GM23338 (cell line): ENCODE measurements around the gene EIF4G3. TPM values are rescaled to one million over a fixed set of nuclear protein-coding genes. Genes with fewer than 3 reads are reported as not detected.

Experiments
- ATAC-seq: fragments of 200-7000 bp; cut with Tn5 transposase; 3 replicates; pipeline ENCODE4 v1.9.1; 2020
- DNase-seq: peaks from one replicate; pipeline ENCODE4 v3.0.0-alpha.2; 2015; ENCODE audit warnings: low spot score
- H2AFZ ChIP-seq: fragments of 200-600 bp; sonication (generic); 2 replicates; pipeline ENCODE4 v1.8.0; 2016; ENCODE audit warnings: antibody characterized with exemption, mild to moderate bottlenecking, moderate library complexity
- H3F3A ChIP-seq: fragments of 200-600 bp; sonication (generic); replicated peaks from 2 replicates; pipeline ENCODE4 v1.8.0; 2017; ENCODE audit warnings: antibody characterized with exemption, mixed run types, low read depth
- H3K27ac ChIP-seq: fragments of 200-600 bp; sonication (generic); 2 replicates; pipeline ENCODE4 v1.6.1; 2016; ENCODE audit warnings: low read depth
- H3K27me3 ChIP-seq: fragments of 200-600 bp; sonication (generic); 2 replicates; pipeline ENCODE4 v1.8.0; 2016; ENCODE audit warnings: mild to moderate bottlenecking, mixed run types, moderate library complexity; ENCODE audit not compliant: insufficient read depth
- H3K36me3 ChIP-seq: fragments of 200-600 bp; sonication (generic); 2 replicates; pipeline ENCODE4 v1.8.0; 2016; ENCODE audit warnings: mild to moderate bottlenecking; ENCODE audit not compliant: insufficient read depth
- H3K4me1 ChIP-seq: fragments of 200-600 bp; sonication (generic); 2 replicates; pipeline ENCODE4 v1.8.0; 2016; ENCODE audit warnings: mild to moderate bottlenecking, moderate library complexity; ENCODE audit not compliant: insufficient read depth
- H3K4me2 ChIP-seq: fragments of 200-600 bp; sonication (generic); 2 replicates; pipeline ENCODE4 v1.7.1; 2017; ENCODE audit warnings: mixed run types
- H3K4me3 ChIP-seq: fragments of 200-600 bp; sonication (generic); 2 replicates; pipeline ENCODE4 v1.6.1; 2016; ENCODE audit warnings: mixed run types
- H3K79me2 ChIP-seq: fragments of 200-600 bp; sonication (generic); replicated peaks from 2 replicates; pipeline ENCODE4 v1.8.0; 2017; ENCODE audit warnings: mild to moderate bottlenecking; ENCODE audit not compliant: insufficient read depth
- H3K9me2 ChIP-seq: fragments of 200-600 bp; sonication (generic); 2 replicates; pipeline ENCODE4 v1.8.0; 2017; ENCODE audit not compliant: insufficient read depth
- H4K20me1 ChIP-seq: fragments of 200-600 bp; sonication (generic); replicated peaks from 2 replicates; pipeline ENCODE4 v1.8.0; 2017; ENCODE audit warnings: mild to moderate bottlenecking; ENCODE audit not compliant: insufficient read depth
- H3K27ac Mint-ChIP-seq: 2 replicates; pipeline ENCODE4 v1.8.0; 2020; ENCODE audit warnings: inconsistent platforms, mild to moderate bottlenecking, moderate library complexity, mixed read lengths
- H3K27me3 Mint-ChIP-seq: 3 replicates; pipeline ENCODE4 v1.8.0; 2022; ENCODE audit warnings: low read depth, mild to moderate bottlenecking, moderate library complexity, mixed read lengths, inconsistent platforms; ENCODE audit not compliant: insufficient read depth, poor library complexity
- H3K36me3 Mint-ChIP-seq: 3 replicates; pipeline ENCODE4 v1.8.0; 2021; ENCODE audit warnings: low read depth, mild to moderate bottlenecking, inconsistent platforms, moderate library complexity, mixed read lengths
- H3K4me1 Mint-ChIP-seq: 3 replicates; pipeline ENCODE4 v1.8.0; 2020; ENCODE audit warnings: mild to moderate bottlenecking, inconsistent platforms, mixed read lengths
- H3K4me3 Mint-ChIP-seq: 3 replicates; pipeline ENCODE4 v1.8.0; 2021; ENCODE audit warnings: moderate library complexity, mild to moderate bottlenecking, inconsistent platforms, mixed read lengths
- H3K9me3 Mint-ChIP-seq: 3 replicates; pipeline ENCODE4 v1.8.0; 2020; ENCODE audit warnings: moderate library complexity, mild to moderate bottlenecking, inconsistent platforms, mixed read lengths
- CREB1 ChIP-seq: fragments of 250-450 bp; sonication (Bioruptor Pico); IDR thresholded peaks from 2 replicates; pipeline ENCODE4 v1.5.0; 2020; ENCODE audit warnings: low read depth, mild to moderate bottlenecking, moderate library complexity
- EZH2 ChIP-seq: fragments of 200-600 bp; sonication (generic); IDR thresholded peaks from one replicate; pipeline ENCODE4 v1.8.0; 2017; ENCODE audit warnings: antibody characterized with exemption, mild to moderate bottlenecking, low read depth; ENCODE audit not compliant: unreplicated experiment
- EZH2phosphoT487 ChIP-seq: fragments of 200-600 bp; sonication (generic); IDR thresholded peaks from one replicate; pipeline ENCODE4 v1.8.1; 2018; ENCODE audit warnings: antibody characterized with exemption; ENCODE audit not compliant: unreplicated experiment
- JUNB ChIP-seq: IDR thresholded peaks from one replicate; pipeline ENCODE4 v1.6.1; 2016; ENCODE audit warnings: antibody characterized with exemption; ENCODE audit not compliant: unreplicated experiment
- NANOG ChIP-seq: IDR thresholded peaks from 2 replicates; pipeline ENCODE4 v1.6.1; 2016; ENCODE audit warnings: antibody characterized with exemption, borderline replicate concordance
- POLR2AphosphoS5 ChIP-seq: IDR thresholded peaks from 2 replicates; pipeline ENCODE4 v1.6.1; 2016; ENCODE audit warnings: antibody characterized with exemption, low read depth
- REST ChIP-seq: IDR thresholded peaks from one replicate; pipeline ENCODE4 v1.6.1; 2018; ENCODE audit warnings: antibody characterized with exemption; ENCODE audit not compliant: unreplicated experiment
- STAT1 ChIP-seq: IDR thresholded peaks from one replicate; pipeline ENCODE4 v1.6.1; 2016; ENCODE audit warnings: antibody characterized with exemption; ENCODE audit not compliant: unreplicated experiment
- ZNF114 ChIP-seq: fragments of 250-450 bp; sonication (Bioruptor Pico); IDR thresholded peaks from 2 replicates; pipeline ENCODE4 v1.5.0; 2020; ENCODE audit warnings: mild to moderate bottlenecking, moderate library complexity
- ZNF331 ChIP-seq: fragments of 250-450 bp; sonication (Bioruptor Pico); IDR thresholded peaks from 2 replicates; pipeline ENCODE4 v1.5.0; 2020; ENCODE audit warnings: low read depth, mild to moderate bottlenecking, moderate library complexity
- polyA plus RNA-seq: library from polyadenylated mRNA; unstranded; fragments of >200 nt; fragmentation: Nextera tagmentation; extraction: Ambion mirVana; gene quantifications from 2 replicates; pipeline ENCODE4 v1.2.1, GENCODE V29; 2016
- total RNA-seq: library from RNA; depleted of rRNA; stranded (reverse); fragments of >200 nt; shearing (Covaris generic); gene quantifications from 2 replicates; pipeline ENCODE4 v1.2.3, GENCODE V29; 2014
- TF ChIP-seq, protein P1 (sequence below): fragments of 250-450 bp; sonication (Bioruptor Pico); IDR thresholded peaks from 2 replicates; pipeline ENCODE4 v1.5.0; 2020; ENCODE audit warnings: mild to moderate bottlenecking, moderate library complexity
- TF ChIP-seq, protein P2 (sequence below), 2 experiments: fragments of 200-600 bp in 1 of 2; sonication (generic) in 1 of 2; conservative IDR thresholded peaks; 2 replicates each; pipeline versions ENCODE4 v1.5.1 to v1.6.1; 2016 to 2017; ENCODE audit warnings: antibody characterized with exemption in 2 of 2, low read depth in 2 of 2, mild to moderate bottlenecking in 2 of 2, moderate library complexity in 1 of 2
- TF ChIP-seq, protein P3 (sequence below): IDR thresholded peaks from 2 replicates; pipeline ENCODE4 v1.6.1; 2016; ENCODE audit warnings: antibody characterized with exemption

The EIF4G3 gene
- total and polyA plus RNA-seq, 2 experiments from 2014 or later, result 37.9 to 68.1 TPM

DNA sequence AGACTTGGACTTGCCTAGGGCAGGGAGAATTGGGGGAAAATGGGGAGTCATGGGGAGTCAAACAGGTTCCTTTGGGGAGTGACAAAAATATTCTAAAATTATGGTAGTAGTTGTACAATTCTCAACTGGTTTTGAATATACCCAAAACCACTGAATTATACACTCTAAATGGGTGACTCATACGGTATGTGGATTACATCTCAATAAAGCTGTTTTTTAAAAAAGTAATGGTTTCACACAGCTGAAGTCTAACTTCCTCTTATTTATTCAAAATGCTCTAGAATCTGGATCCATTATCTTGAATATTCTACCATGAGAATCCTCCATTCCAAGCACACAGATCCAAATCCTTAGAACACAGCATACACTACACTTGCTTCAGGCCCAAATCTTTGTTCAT, 11.1 kb downstream of the EIF4G3 start:
- no peaks in the 10 kb centered on the region for H3K27me3 ChIP-seq

More for the DNA sequence above, 11.1 kb downstream of the EIF4G3 start:
- H3K27ac ChIP-seq, result no peak overlapping the region
- H3K9me2 ChIP-seq, result no peaks in the 10 kb centered on the region
- H3K36me3 ChIP-seq, result peaks cover 9% of the 10 kb centered on the region
- Mint-ChIP-seq H3K4me1 (no peaks in the 10 kb centered on the region), H3K27ac (no peak overlapping the region), H3K36me3 (peaks cover 40% of the 10 kb centered on the region), H3K27me3 (no peaks in the 10 kb centered on the region), H3K9me3 (no peaks in the 10 kb centered on the region), H3K4me3 (no peak overlapping the region)
- DNase-seq (no peak), ATAC-seq (no peak)
- H3F3A ChIP-seq, result no peaks in the 10 kb centered on the region
- TF ChIP-seq EZH2phosphoT487 (no peak), STAT1 (no peak), EZH2 (no peak), POLR2AphosphoS5 (no peak), CREB1 (CRISPR knock-in tag) (no peak), ZNF331 (no peak), ZNF114 (CRISPR knock-in tag) (no peak), REST (no peak), JUNB (no peak), NANOG (no peak)
- TF ChIP-seq, protein P1, sequence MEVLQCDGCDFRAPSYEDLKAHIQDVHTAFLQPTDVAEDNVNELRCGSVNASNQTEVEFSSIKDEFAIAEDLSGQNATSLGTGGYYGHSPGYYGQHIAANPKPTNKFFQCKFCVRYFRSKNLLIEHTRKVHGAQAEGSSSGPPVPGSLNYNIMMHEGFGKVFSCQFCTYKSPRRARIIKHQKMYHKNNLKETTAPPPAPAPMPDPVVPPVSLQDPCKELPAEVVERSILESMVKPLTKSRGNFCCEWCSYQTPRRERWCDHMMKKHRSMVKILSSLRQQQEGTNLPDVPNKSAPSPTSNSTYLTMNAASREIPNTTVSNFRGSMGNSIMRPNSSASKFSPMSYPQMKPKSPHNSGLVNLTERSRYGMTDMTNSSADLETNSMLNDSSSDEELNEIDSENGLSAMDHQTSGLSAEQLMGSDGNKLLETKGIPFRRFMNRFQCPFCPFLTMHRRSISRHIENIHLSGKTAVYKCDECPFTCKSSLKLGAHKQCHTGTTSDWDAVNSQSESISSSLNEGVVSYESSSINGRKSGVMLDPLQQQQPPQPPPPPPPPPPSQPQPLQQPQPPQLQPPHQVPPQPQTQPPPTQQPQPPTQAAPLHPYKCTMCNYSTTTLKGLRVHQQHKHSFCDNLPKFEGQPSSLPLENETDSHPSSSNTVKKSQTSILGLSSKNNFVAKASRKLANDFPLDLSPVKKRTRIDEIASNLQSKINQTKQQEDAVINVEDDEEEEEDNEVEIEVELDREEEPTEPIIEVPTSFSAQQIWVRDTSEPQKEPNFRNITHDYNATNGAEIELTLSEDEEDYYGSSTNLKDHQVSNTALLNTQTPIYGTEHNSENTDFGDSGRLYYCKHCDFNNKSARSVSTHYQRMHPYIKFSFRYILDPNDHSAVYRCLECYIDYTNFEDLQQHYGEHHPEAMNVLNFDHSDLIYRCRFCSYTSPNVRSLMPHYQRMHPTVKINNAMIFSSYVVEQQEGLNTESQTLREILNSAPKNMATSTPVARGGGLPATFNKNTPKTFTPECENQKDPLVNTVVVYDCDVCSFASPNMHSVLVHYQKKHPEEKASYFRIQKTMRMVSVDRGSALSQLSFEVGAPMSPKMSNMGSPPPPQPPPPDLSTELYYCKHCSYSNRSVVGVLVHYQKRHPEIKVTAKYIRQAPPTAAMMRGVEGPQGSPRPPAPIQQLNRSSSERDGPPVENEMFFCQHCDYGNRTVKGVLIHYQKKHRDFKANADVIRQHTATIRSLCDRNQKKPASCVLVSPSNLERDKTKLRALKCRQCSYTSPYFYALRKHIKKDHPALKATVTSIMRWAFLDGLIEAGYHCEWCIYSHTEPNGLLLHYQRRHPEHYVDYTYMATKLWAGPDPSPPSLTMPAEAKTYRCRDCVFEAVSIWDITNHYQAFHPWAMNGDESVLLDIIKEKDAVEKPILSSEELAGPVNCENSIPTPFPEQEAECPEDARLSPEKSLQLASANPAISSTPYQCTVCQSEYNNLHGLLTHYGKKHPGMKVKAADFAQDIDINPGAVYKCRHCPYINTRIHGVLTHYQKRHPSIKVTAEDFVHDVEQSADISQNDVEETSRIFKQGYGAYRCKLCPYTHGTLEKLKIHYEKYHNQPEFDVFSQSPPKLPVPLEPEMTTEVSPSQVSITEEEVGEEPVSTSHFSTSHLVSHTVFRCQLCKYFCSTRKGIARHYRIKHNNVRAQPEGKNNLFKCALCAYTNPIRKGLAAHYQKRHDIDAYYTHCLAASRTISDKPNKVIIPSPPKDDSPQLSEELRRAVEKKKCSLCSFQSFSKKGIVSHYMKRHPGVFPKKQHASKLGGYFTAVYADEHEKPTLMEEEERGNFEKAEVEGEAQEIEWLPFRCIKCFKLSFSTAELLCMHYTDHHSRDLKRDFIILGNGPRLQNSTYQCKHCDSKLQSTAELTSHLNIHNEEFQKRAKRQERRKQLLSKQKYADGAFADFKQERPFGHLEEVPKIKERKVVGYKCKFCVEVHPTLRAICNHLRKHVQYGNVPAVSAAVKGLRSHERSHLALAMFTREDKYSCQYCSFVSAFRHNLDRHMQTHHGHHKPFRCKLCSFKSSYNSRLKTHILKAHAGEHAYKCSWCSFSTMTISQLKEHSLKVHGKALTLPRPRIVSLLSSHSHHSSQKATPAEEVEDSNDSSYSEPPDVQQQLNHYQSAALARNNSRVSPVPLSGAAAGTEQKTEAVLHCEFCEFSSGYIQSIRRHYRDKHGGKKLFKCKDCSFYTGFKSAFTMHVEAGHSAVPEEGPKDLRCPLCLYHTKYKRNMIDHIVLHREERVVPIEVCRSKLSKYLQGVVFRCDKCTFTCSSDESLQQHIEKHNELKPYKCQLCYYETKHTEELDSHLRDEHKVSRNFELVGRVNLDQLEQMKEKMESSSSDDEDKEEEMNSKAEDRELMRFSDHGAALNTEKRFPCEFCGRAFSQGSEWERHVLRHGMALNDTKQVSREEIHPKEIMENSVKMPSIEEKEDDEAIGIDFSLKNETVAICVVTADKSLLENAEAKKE (CRISPR knock-in tag), result no peak
- TF ChIP-seq, protein P2, sequence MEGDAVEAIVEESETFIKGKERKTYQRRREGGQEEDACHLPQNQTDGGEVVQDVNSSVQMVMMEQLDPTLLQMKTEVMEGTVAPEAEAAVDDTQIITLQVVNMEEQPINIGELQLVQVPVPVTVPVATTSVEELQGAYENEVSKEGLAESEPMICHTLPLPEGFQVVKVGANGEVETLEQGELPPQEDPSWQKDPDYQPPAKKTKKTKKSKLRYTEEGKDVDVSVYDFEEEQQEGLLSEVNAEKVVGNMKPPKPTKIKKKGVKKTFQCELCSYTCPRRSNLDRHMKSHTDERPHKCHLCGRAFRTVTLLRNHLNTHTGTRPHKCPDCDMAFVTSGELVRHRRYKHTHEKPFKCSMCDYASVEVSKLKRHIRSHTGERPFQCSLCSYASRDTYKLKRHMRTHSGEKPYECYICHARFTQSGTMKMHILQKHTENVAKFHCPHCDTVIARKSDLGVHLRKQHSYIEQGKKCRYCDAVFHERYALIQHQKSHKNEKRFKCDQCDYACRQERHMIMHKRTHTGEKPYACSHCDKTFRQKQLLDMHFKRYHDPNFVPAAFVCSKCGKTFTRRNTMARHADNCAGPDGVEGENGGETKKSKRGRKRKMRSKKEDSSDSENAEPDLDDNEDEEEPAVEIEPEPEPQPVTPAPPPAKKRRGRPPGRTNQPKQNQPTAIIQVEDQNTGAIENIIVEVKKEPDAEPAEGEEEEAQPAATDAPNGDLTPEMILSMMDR (conservative IDR thresholded peaks at IDR 0.05; ENCODE audit: low read depth in 2 of 2), result no peak
- TF ChIP-seq, protein P3, sequence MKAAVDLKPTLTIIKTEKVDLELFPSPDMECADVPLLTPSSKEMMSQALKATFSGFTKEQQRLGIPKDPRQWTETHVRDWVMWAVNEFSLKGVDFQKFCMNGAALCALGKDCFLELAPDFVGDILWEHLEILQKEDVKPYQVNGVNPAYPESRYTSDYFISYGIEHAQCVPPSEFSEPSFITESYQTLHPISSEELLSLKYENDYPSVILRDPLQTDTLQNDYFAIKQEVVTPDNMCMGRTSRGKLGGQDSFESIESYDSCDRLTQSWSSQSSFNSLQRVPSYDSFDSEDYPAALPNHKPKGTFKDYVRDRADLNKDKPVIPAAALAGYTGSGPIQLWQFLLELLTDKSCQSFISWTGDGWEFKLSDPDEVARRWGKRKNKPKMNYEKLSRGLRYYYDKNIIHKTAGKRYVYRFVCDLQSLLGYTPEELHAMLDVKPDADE, result no peak
- peaks cover 52% of the 10 kb centered on the region for H4K20me1 ChIP-seq
- no peak overlapping the region for H2AFZ ChIP-seq
- H3K4me1 ChIP-seq, result no peaks in the 10 kb centered on the region
- no peak overlapping the region for H3K4me2 ChIP-seq
- peaks cover 100% of the 10 kb centered on the region for H3K79me2 ChIP-seq
- H3K4me3 ChIP-seq, result no peak overlapping the region
